AG04449 (cell line): Measurements from ENCODE around the gene S100Z.
"Not testable (repeated sequence)": the region's sequence is repeated elsewhere in the genome, so short reads cannot be mapped to it uniquely, and the experiment has no call there.

Experiments
- CTCF ChIA-PET: fragments of 350-600 bp; formaldehyde crosslinking; extraction: SDS; loops from one replicate; lab custom pipeline; 2021; ENCODE audit warnings: antibody characterized with exemption; lab: Yijun Ruan, JAX
- POLR2A ChIA-PET: fragments of 400-600, 350-600 bp; formaldehyde crosslinking; extraction: SDS; loops from one replicate; lab custom pipeline; 2020; ENCODE audit warnings: antibody characterized with exemption, inconsistent platforms; lab: Yijun Ruan, JAX
- DNase-seq: peaks from one replicate; pipeline ENCODE4 v3.0.0-alpha.2; 2010; ENCODE audit warnings: low read depth, low spot score
- H3K4me3 ChIP-seq: 2 replicates; pipeline ENCODE4 v1.5.1; 2011; ENCODE audit warnings: low read depth, mild to moderate bottlenecking, control low read depth, low read length
- CTCF ChIP-seq: IDR thresholded peaks from one replicate; pipeline ENCODE4 v1.5.1; 2011; ENCODE audit warnings: mild to moderate bottlenecking, moderate library complexity, low read length, control low read depth, inconsistent platforms; ENCODE audit not compliant: insufficient read depth; ENCODE audit errors: missing control alignments

S100Z gene

GRCh38 chr5:76805821-76806505 is 43.9 kb upstream of the S100Z start:
- POLR2A ChIA-PET: interaction anchor here (0.9 to 2.1 kb wide), 6 partner anchors 8 to 116 kb away, joined by 4 to 16 read pairs (median 5); partner anchors contain the start of gene F2RL1
- H3K4me3 ChIP-seq: peak overlapping the region; percentile 12; the same call in 1 of the 2 replicates
- DNase-seq: peak; percentile 91
- CTCF ChIA-PET: interaction anchor here (0.6 to 1.8 kb wide), 6 partner anchors 8 to 202 kb away, joined by 3 to 7 read pairs (median 3); no protein-coding TSS in a partner anchor
- no peak for TF ChIP-seq CTCF

GRCh38 chr5:76807296-76807695 is 42.5 kb upstream of the S100Z start:
- no peak overlapping the region for H3K4me3 ChIP-seq
- DNase-seq: no peak
- ChIA-PET POLR2A (interaction anchor here (0.7 to 1.3 kb wide), 2 partner anchors 17 to 86 kb away, joined by 3 to 4 read pairs; no protein-coding TSS in a partner anchor), CTCF (no interaction called here)
- TF ChIP-seq CTCF: no peak

- H3K4me3 ChIP-seq: no peak overlapping the region
- ChIA-PET CTCF (interaction anchor here (0.8 kb wide), 1 partner anchor 9 kb away, joined by 3 read pairs; no protein-coding TSS in a partner anchor), POLR2A (interaction anchor here (1.3 kb wide), 1 partner anchor 18 kb away, joined by 4 read pairs; no protein-coding TSS in a partner anchor)
- no peak for DNase-seq
- no peak for TF ChIP-seq CTCF
Observed at GRCh38 chr5:76808141-76808691, 41.6 kb upstream of the S100Z start.

GRCh38 chr5:76809141-76809540 is 40.7 kb upstream of the S100Z start:
- TF ChIP-seq CTCF: no peak
- ChIA-PET CTCF (no interaction called here), POLR2A (no interaction called here)
- no peak overlapping the region for H3K4me3 ChIP-seq
- DNase-seq: no peak

GRCh38 chr5:76810236-76810635 is 39.6 kb upstream of the S100Z start:
- ChIA-PET CTCF (interaction anchor here (0.6 to 1.0 kb wide), 2 partner anchors 8 to 35 kb away, joined by 4 read pairs; no protein-coding TSS in a partner anchor), POLR2A (no interaction called here)
- no peak for TF ChIP-seq CTCF

GRCh38 chr5:76811214-76811613 is 38.6 kb upstream of the S100Z start:
- ChIA-PET CTCF (no interaction called here), POLR2A (no interaction called here)
- no peak for TF ChIP-seq CTCF
- no peak overlapping the region for H3K4me3 ChIP-seq
- no peak for DNase-seq

More at GRCh38 chr5:76810236-76810635, 39.6 kb upstream of the S100Z start:
- no peak overlapping the region for H3K4me3 ChIP-seq
- no peak for DNase-seq

GRCh38 chr5:76812209-76812608 is 37.6 kb upstream of the S100Z start:
- CTCF ChIA-PET, DNase-seq, H3K4me3 ChIP-seq, POLR2A ChIA-PET: not testable (repeated sequence)
